IPS-20b (cell line): Measurements from ENCODE around the gene KHDC1.
"Not testable (repeated sequence)": the region's sequence is repeated elsewhere in the genome, so short reads cannot be mapped to it uniquely, and the experiment has no call there.

Experiments used
- H3K27ac ChIP-seq: one replicate; pipeline ENCODE4 v1.5.1; 2013; ENCODE audit warnings: low read length
- H3K27me3 ChIP-seq: 2 replicates; pipeline ENCODE4 v1.6.1; 2013; ENCODE audit warnings: mild to moderate bottlenecking, low read length, inconsistent platforms; ENCODE audit not compliant: insufficient read depth
- H3K36me3 ChIP-seq: 2 replicates; pipeline ENCODE4 v1.6.1; 2013; ENCODE audit warnings: low read depth, mild to moderate bottlenecking, inconsistent platforms, low read length, moderate library complexity; ENCODE audit not compliant: insufficient read depth
- H3K4me1 ChIP-seq: 2 replicates; pipeline ENCODE4 v1.6.1; 2013; ENCODE audit warnings: mild to moderate bottlenecking, control low read depth, inconsistent platforms, low read length, moderate library complexity; ENCODE audit not compliant: insufficient read depth
- H3K4me3 ChIP-seq: 2 replicates; pipeline ENCODE4 v1.5.1; 2013; ENCODE audit warnings: mild to moderate bottlenecking, low read length, inconsistent platforms
- H3K9ac ChIP-seq: 2 replicates; pipeline ENCODE4 v1.6.1; 2013; ENCODE audit warnings: low read depth, mild to moderate bottlenecking, inconsistent platforms, low read length, moderate library complexity
- H3K9me3 ChIP-seq: 2 replicates; pipeline ENCODE4 v1.6.1; 2013; ENCODE audit warnings: mild to moderate bottlenecking, low read depth, low read length, inconsistent platforms; ENCODE audit not compliant: insufficient read depth

KHDC1 gene

GRCh38 chr6:73262671-73263569 is at the start of gene KHDC1:
Gene KHDC1 (minus strand): TSS chr6:73263196. CDS start chr6:73242517, 20,679 bp downstream.
- peak within 1 kb of the TSS; percentile 72 for H3K4me3 ChIP-seq
- no peaks in the 10 kb centered on the region for H3K27me3 ChIP-seq
- peak within 1 kb of the TSS; percentile 78; the same call in 1 of the 2 replicates for H3K9ac ChIP-seq
- H3K27ac ChIP-seq, result no peak within 1 kb of the TSS
- H3K4me1 ChIP-seq, result peaks cover 14% of the 10 kb centered on the region; the same call in 1 of the 2 replicates
- H3K36me3 ChIP-seq, result peaks cover 8% of the 10 kb centered on the region; the same call in 1 of the 2 replicates
- no peaks in the 10 kb centered on the region for H3K9me3 ChIP-seq

- not testable (repeated sequence) for H3K36me3 ChIP-seq, H3K9me3 ChIP-seq, H3K27ac ChIP-seq, H3K4me1 ChIP-seq, H3K27me3 ChIP-seq
- peak overlapping the region; percentile 84; the same call in 1 of the 2 replicates for H3K4me3 ChIP-seq
- peak overlapping the region; percentile 88; the same call in 1 of the 2 replicates for H3K9ac ChIP-seq
These were observed 47.5 kb upstream of the KHDC1 start for GRCh38 chr6:73310503-73310845.

GRCh38 chr6:73309785-73310502 is 46.9 kb upstream of the KHDC1 start:
- Histone ChIP-seq H3K9ac (peak overlapping the region; percentile 88; the same call in 1 of the 2 replicates), H3K4me3 (peak overlapping the region; percentile 84), H3K36me3 (no peaks in the 10 kb centered on the region), H3K4me1 (no peaks in the 10 kb centered on the region; the same call in 1 of the 2 replicates), H3K27ac (no peak overlapping the region), H3K27me3 (no peaks in the 10 kb centered on the region), H3K9me3 (no peaks in the 10 kb centered on the region)

GRCh38 chr6:73309535-73309784 is 46.5 kb upstream of the KHDC1 start:
- Histone ChIP-seq H3K27ac (no peak overlapping the region), H3K27me3 (no peaks in the 10 kb centered on the region), H3K4me3 (peak overlapping the region; percentile 84), H3K9ac (peak overlapping the region; percentile 88; the same call in 1 of the 2 replicates), H3K9me3 (no peaks in the 10 kb centered on the region), H3K36me3 (no peaks in the 10 kb centered on the region), H3K4me1 (no peaks in the 10 kb centered on the region; the same call in 1 of the 2 replicates)

- no peaks in the 10 kb centered on the region for H3K9me3 ChIP-seq
- H3K27me3 ChIP-seq, result no peaks in the 10 kb centered on the region
- H3K36me3 ChIP-seq, result no peaks in the 10 kb centered on the region
- no peaks in the 10 kb centered on the region; the same call in 1 of the 2 replicates for H3K4me1 ChIP-seq
- H3K9ac ChIP-seq, result peak overlapping the region; percentile 88; the same call in 1 of the 2 replicates
- no peak overlapping the region for H3K27ac ChIP-seq
- peak overlapping the region; percentile 84 for H3K4me3 ChIP-seq
These were observed 45.9 kb upstream of the KHDC1 start for GRCh38 chr6:73308712-73309534.

GRCh38 chr6:73303773-73304172 is 40.8 kb upstream of the KHDC1 start:
- H3K4me1 ChIP-seq, H3K9ac ChIP-seq, H3K27me3 ChIP-seq, H3K27ac ChIP-seq, H3K36me3 ChIP-seq, H3K9me3 ChIP-seq, H3K4me3 ChIP-seq: not testable (repeated sequence)

GRCh38 chr6:73302339-73302738 is 39.3 kb upstream of the KHDC1 start:
- no peaks in the 10 kb centered on the region for H3K27me3 ChIP-seq
- H3K9me3 ChIP-seq, result no peaks in the 10 kb centered on the region
- H3K36me3 ChIP-seq, result peaks cover 15% of the 10 kb centered on the region; the same call in 1 of the 2 replicates
- H3K4me3 ChIP-seq, result no peak overlapping the region
- H3K27ac ChIP-seq, result no peak overlapping the region
- H3K4me1 ChIP-seq, result no peaks in the 10 kb centered on the region; the same call in 1 of the 2 replicates
- no peak overlapping the region for H3K9ac ChIP-seq

- Histone ChIP-seq H3K27ac (no peak overlapping the region), H3K9ac (no peak overlapping the region), H3K27me3 (no peaks in the 10 kb centered on the region), H3K36me3 (peaks cover 17% of the 10 kb centered on the region; the same call in 1 of the 2 replicates), H3K4me3 (no peak overlapping the region), H3K9me3 (no peaks in the 10 kb centered on the region), H3K4me1 (no peaks in the 10 kb centered on the region; the same call in 1 of the 2 replicates)
These were observed 36.4 kb upstream of the KHDC1 start for GRCh38 chr6:73299151-73299971.

GRCh38 chr6:73293331-73293730 is 30.3 kb upstream of the KHDC1 start:
- no peak overlapping the region for H3K27ac ChIP-seq
- no peaks in the 10 kb centered on the region for H3K4me1 ChIP-seq
- H3K9me3 ChIP-seq, result no peaks in the 10 kb centered on the region
- peaks cover 31% of the 10 kb centered on the region for H3K36me3 ChIP-seq
- no peaks in the 10 kb centered on the region for H3K27me3 ChIP-seq
- H3K9ac ChIP-seq, result no peak overlapping the region
- H3K4me3 ChIP-seq, result no peak overlapping the region

- no peak overlapping the region for H3K27ac ChIP-seq
- no peaks in the 10 kb centered on the region for H3K4me1 ChIP-seq
- H3K36me3 ChIP-seq, result peaks cover 29% of the 10 kb centered on the region
- no peaks in the 10 kb centered on the region for H3K27me3 ChIP-seq
- H3K9me3 ChIP-seq, result no peaks in the 10 kb centered on the region
- H3K4me3 ChIP-seq, result no peak overlapping the region
- no peak overlapping the region for H3K9ac ChIP-seq
These were observed 27.4 kb upstream of the KHDC1 start for GRCh38 chr6:73290435-73290834.

- H3K27ac ChIP-seq, result no peak overlapping the region
- no peaks in the 10 kb centered on the region for H3K27me3 ChIP-seq
- no peaks in the 10 kb centered on the region for H3K9me3 ChIP-seq
- H3K4me1 ChIP-seq, result no peaks in the 10 kb centered on the region
- no peak overlapping the region for H3K9ac ChIP-seq
- H3K36me3 ChIP-seq, result peaks cover 19% of the 10 kb centered on the region
- H3K4me3 ChIP-seq, result no peak overlapping the region
These were observed 23.8 kb upstream of the KHDC1 start for GRCh38 chr6:73286752-73287151.
